Fibroblast of gingiva (primary cell): ENCODE measurements around the gene RIN1.
"Not testable (repeated sequence)": the region's sequence is repeated elsewhere in the genome, so short reads cannot be mapped to it uniquely, and the experiment has no call there.

Experiments
- DNase-seq: peaks from one replicate; pipeline ENCODE4 v3.0.0-alpha.2; 2011; ENCODE audit warnings: low read depth

Gene RIN1

DNA sequence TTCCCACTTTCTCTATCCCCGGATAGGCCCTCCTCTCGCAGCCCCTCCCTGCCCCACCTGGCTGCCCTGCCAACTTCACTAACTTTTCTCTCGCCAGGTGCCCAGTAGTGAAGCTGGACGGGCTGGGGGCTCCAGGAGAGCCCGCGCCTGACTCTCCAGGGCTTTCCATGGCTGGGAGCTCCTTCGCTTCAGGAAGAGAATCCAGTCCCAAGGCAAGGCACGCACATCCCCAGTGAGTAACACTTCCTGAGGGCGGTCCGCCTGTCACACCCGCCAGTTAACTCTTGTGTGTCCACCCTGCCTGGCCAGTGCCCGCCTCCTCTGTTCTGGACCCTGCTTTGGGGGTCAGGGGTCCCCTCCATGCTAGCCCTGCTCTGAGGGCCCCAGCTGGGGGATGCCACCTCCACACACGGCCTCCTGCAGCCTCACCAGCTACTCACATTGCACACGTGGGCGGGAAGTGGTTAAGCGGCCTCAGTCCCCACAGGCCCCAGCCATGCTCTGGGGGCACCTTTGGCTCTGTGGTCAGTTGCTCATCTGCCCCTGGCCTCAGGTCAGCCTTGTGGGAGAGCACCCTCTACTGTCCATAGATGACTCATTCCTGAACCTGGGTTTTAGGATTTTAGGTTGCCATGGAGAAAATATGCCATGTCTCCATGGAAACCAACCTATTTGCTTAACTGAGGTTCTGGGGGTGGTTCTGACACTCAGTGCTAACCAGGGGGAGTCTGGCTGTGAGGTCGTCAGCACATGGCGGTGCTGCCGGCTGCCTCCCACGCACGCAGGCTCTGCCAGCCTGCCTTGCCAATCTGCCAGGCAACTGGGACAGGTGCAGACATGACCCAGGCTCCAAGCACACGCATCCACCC, at the start of gene RIN1:
Gene RIN1 (minus strand): TSS at position 201 of the 869 bp plus-strand sequence. CDS start 32 bp downstream, at position 169.
- peak; percentile 94 for DNase-seq

- DNase-seq = not testable (repeated sequence)
Measured at GRCh38 chr11:66384316-66384715, 48.1 kb upstream of the RIN1 start.

DNA sequence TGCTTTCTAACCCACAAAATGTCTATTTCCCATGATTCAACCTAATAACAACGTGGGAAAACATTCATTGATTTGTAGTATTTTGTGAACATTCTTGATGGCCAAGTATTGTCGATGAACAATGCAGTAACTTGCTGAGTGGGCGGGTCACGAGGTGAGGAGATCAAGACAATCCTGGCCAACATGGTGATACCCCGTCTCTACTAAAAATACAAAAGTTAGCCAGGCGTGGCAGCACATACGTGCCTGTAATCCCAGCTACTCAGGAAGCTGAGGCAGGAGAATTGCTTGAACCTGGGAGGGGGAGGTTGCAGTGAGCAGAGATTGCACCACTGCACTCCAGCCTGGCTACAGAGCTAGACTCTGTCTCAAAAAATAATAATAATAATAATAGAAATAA, 44.0 kb upstream of the RIN1 start:
- not testable (repeated sequence) for DNase-seq

- DNase-seq = not testable (repeated sequence)
Measured at GRCh38 chr11:66373690-66374287, 37.6 kb upstream of the RIN1 start.

DNA sequence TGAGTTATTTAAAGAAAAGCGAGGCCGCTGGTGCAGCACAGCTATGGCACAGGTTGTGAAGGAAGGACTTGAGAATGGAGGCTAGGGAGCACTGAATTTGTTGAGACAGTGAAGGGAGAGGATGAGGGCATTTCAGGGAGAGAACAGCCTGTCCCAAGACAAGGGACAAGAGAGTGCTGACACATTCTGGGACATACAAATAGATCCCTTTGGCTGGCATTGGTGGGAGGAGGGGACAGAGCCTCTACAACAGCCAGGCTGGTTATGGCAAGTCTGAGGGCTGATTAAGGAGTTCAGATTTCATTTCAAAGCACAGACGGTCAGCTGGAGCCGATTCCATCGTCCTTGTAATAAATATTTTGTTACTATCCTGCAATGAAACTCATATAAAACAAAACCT, 37.0 kb upstream of the RIN1 start:
- no peak for DNase-seq

- DNase-seq = no peak
Measured at GRCh38 chr11:66371627-66372415, 35.6 kb upstream of the RIN1 start, which contains the start of gene SLC29A2. SLC29A2 (minus strand) TSS chr11:66371760; CDS start chr11:66371591, 169 bp downstream.

GRCh38 chr11:66369073-66369894, 33.0 kb upstream of the RIN1 start:
- no peak for DNase-seq

DNA sequence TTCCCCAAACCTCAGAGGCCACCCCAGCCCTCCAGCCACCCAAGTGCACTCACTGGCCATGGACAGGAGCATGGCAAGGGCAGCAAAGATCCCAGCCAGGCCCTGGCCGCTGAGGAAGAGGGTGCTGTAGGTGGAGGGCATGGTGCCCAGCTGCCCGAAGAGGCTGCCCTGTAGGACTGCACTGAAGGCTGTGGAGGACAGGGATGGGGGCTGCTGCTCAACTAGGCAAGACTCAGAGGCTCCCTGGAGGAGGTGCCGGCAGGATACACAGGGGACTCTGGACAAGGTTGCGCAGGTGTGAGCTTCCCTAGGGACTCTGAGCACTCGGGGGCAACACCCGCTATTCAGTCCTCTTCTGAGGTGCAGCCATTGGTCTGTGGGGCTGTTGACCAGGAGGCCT, 32.2 kb upstream of the RIN1 start:
- no peak for DNase-seq

DNA sequence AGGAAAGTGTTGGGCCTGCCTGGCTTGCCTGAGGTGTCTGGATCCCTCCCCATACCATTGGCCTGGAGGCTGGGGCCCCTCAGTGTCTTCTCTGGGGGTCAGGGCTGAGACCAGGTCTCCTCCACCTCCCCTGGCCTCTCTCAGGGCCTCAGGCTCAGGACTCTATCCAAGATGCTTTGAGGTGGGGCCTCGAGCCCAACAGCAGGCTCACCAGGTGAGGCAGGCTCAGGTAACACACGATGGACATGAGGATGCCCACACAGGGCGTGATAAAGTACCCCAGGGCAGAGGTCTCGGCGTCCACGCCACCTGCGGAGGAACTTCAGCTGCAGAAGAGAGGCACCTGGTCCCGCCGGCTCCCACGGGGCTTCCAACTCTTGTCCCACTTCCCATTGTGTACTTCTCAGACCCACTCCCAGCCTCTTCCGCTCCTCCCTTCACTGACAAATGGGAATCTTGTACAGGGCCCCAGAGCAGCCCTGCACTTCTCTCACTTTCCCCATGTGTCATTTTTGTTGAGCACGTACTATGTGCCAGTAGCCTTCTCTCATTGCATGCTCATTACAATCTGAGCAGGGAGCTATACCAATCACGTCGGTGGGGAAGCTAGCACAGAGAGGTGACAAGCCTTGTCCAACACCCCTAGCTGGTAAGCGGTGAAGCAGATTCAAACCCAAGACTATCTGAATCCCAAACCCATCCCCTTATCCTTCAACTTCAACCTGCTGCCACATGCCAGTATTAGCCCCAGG, 31.5 kb upstream of the RIN1 start:
- DNase-seq = no peak

- no peak for DNase-seq
Measured at GRCh38 chr11:66366844-66367477, 30.7 kb upstream of the RIN1 start.

GRCh38 chr11:66365711-66366619, 29.7 kb upstream of the RIN1 start:
- no peak for DNase-seq

- no peak for DNase-seq
Measured at GRCh38 chr11:66365166-66365565, 28.9 kb upstream of the RIN1 start.

GRCh38 chr11:66363805-66364535, 27.7 kb upstream of the RIN1 start:
- DNase-seq = no peak

- no peak for DNase-seq
Measured at GRCh38 chr11:66363187-66363601, 27.0 kb upstream of the RIN1 start.

DNA sequence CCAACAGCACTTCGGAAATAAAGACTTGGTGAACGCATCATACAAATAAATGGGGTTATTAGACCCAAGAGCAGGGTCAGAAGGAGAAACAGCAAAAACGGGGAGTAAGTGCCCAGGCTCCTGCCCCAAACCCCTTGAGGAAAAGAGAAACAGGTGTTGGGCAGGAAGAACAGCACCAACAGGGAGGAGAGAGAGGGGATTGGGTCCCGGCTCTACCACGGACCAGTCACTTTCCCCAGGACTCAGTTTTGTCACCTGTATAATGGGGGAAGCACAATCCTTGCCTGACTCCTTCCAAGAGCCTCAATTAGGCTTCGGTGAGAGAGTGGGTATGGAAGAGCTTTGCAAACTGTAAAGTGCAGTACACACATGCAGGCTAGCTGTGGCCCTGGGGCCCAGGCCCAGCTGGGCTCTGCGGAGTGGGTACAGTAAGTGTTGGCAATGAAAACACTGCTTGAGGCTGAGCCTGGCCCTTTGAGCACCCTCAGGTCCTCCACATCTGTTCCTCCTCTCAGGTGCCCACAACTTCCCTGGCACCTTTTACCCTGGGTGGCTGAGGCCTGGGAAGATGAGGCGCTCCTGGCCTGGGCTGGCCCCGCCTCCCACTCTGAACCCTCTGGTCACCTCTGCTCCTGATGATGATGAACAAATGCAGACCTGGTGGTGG, 26.4 kb upstream of the RIN1 start:
- no peak for DNase-seq

- DNase-seq = no peak
Measured at GRCh38 chr11:66361502-66361941, 25.3 kb upstream of the RIN1 start.

DNA sequence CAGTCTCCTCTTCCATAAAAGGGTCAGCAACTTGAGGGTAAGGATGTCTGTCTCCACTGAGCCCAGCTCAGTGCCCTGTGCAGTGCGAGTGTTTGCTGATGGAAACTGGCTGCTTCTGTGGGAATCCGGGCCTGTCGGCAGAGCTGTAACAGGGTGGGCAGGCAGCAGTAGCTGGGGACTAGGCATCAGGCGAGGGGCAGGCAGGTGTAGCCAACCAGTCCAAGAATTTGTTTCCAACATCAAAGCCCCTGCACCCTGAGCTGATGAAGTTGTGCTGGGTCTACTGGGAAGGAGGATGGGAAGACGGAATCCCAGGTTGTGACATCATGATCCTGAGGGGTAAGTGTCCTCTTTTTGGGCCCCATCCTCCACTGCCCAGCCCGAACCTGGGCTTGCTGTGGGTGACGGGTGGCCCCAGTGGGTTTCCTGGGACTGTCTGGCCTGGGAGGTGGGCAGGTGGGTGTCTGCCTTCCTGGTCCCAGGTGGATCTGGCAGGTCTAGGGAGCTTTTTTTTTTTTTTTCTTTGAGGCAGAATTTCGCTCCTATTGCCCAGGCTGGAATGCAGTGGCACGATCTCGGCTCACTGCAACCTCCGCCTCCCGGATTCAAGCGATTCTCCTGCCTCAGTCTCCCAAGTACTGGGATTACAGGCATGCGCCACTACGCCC, 24.3 kb upstream of the RIN1 start:
- DNase-seq = no peak
